Fibroblast of lung (primary cell): ENCODE data around the gene ZBED3. TPM values are rescaled to one million over a fixed set of nuclear protein-coding genes. Genes with fewer than 3 reads are reported as not detected.
"Not testable (repeated sequence)": the region's sequence is repeated elsewhere in the genome, so short reads cannot be mapped to it uniquely, and the experiment has no call there.

Experiments used
- DNase-seq, 2 donors: peaks; one replicate each; pipeline versions ENCODE4 v3.0.0 to v3.0.0-alpha.2; 2010; ENCODE audit warnings: low read depth in 2 of 2
- H2AFZ ChIP-seq: 2 replicates; pipeline ENCODE4 v1.5.1; 2012; ENCODE audit warnings: low read length, control low read depth, inconsistent platforms
- H3K27ac ChIP-seq: 2 replicates; pipeline ENCODE4 v1.5.1; 2011; ENCODE audit warnings: low read length, control low read depth; ENCODE audit not compliant: insufficient read depth
- H3K27me3 ChIP-seq: 2 replicates; pipeline ENCODE4 v1.5.1; 2011; ENCODE audit warnings: mild to moderate bottlenecking, low read length; ENCODE audit not compliant: control insufficient read depth, insufficient read depth
- H3K36me3 ChIP-seq: 2 replicates; pipeline ENCODE4 v1.5.1; 2011; ENCODE audit warnings: low read length; ENCODE audit not compliant: control insufficient read depth, insufficient read depth
- H3K4me1 ChIP-seq: 2 replicates; pipeline ENCODE4 v1.5.1; 2011; ENCODE audit warnings: low read length; ENCODE audit not compliant: control insufficient read depth, insufficient read depth; ENCODE audit errors: extremely low read depth
- H3K4me2 ChIP-seq: 2 replicates; pipeline ENCODE4 v1.5.1; 2011; ENCODE audit warnings: low read length, control low read depth; ENCODE audit not compliant: insufficient read depth; ENCODE audit errors: extremely low read depth
- H3K4me3 ChIP-seq, 4 experiments: fragments of 200-600 bp in 1 of 4; sonication (generic) in 1 of 4; replicated peaks in 1 of 4; 2 replicates each; pipeline ENCODE4 v1.5.1; 2011 to 2016; ENCODE audit warnings: low read length in 4 of 4, low read depth in 3 of 4, mild to moderate bottlenecking in 3 of 4, control low read depth in 2 of 4, inconsistent platforms in 1 of 4, mixed read lengths in 1 of 4; ENCODE audit not compliant: insufficient read depth in 1 of 4; ENCODE audit errors: control extremely low read depth in 1 of 4
- H3K79me2 ChIP-seq: 2 replicates; pipeline ENCODE4 v1.5.1; 2012; ENCODE audit warnings: mild to moderate bottlenecking, low read length, inconsistent platforms; ENCODE audit not compliant: control insufficient read depth, insufficient read depth
- H3K9ac ChIP-seq: 2 replicates; pipeline ENCODE4 v1.5.1; 2011; ENCODE audit warnings: mild to moderate bottlenecking, low read length, control low read depth; ENCODE audit not compliant: insufficient read depth
- H3K9me3 ChIP-seq: 2 replicates; pipeline ENCODE4 v1.5.1; 2012; ENCODE audit warnings: low read depth, low read length; ENCODE audit not compliant: control insufficient read depth, insufficient read depth
- H4K20me1 ChIP-seq: 2 replicates; pipeline ENCODE4 v1.5.1; 2011; ENCODE audit warnings: low read length; ENCODE audit not compliant: control insufficient read depth, insufficient read depth; ENCODE audit errors: extremely low read depth
- EZH2 ChIP-seq: IDR thresholded peaks from 2 replicates; pipeline ENCODE4 v1.5.1; 2012; ENCODE audit warnings: low read length, control low read depth, mild to moderate bottlenecking; ENCODE audit errors: missing control alignments
- polyA plus RNA-seq, 2 donors: library from polyadenylated mRNA; depleted of rRNA in 1 of 2; stranded (reverse) in 1 of 2; unstranded in 1 of 2; fragments of >200 nt; gene quantifications; 2 replicates each; pipeline ENCODE4 v1.2.1, GENCODE V29; 2011 to 2012; ENCODE audit warnings: missing spikeins in 1 of 2
- total RNA-seq: library from RNA; depleted of rRNA; stranded (reverse); fragments of >200 nt; gene quantifications from 2 replicates; pipeline ENCODE4 v1.2.1, GENCODE V29; 2014
- TF ChIP-seq, protein P1 (sequence below), 2 donors: IDR thresholded peaks in 1 of 2; conservative IDR thresholded peaks in 1 of 2; 1 replicate in 1 of 2; 2 replicates in 1 of 2; pipeline ENCODE4 v1.5.1; 2011 to 2012; ENCODE audit warnings: low read length in 2 of 2, control low read depth in 1 of 2, inconsistent platforms in 1 of 2, low read depth in 1 of 2, mild to moderate bottlenecking in 1 of 2

ZBED3 gene
- total and polyA plus RNA-seq, 2 donors (not counting 1 experiment from before 2014, with no cell fraction given), result 1.7 to 3.0 TPM

DNA sequence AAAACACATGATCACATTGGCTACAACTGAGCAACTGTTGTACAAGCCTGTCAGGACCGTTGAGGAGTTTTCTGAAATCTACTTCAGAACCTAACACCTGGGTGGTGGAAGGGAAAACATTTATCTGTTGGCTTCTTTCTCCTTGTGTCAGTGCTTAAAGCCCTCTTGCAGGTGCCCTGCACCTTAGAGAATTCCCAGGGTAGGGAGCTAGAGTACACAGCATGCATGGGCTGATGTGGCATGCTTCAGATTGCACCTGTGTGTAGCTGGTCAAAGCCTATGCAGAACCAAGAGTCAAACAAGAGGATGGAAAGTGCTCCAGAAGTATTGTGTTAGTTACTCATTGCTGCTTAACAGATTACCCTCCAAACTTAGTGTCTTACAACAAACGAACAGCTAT, 33.6 kb upstream of the ZBED3 start:
- H2AFZ ChIP-seq, result no peak overlapping the region
- DNase-seq, result no peak
- H3K4me2 ChIP-seq, result no peak overlapping the region
- H3K27me3 ChIP-seq, result no peaks in the 10 kb centered on the region
- TF ChIP-seq, protein P1, sequence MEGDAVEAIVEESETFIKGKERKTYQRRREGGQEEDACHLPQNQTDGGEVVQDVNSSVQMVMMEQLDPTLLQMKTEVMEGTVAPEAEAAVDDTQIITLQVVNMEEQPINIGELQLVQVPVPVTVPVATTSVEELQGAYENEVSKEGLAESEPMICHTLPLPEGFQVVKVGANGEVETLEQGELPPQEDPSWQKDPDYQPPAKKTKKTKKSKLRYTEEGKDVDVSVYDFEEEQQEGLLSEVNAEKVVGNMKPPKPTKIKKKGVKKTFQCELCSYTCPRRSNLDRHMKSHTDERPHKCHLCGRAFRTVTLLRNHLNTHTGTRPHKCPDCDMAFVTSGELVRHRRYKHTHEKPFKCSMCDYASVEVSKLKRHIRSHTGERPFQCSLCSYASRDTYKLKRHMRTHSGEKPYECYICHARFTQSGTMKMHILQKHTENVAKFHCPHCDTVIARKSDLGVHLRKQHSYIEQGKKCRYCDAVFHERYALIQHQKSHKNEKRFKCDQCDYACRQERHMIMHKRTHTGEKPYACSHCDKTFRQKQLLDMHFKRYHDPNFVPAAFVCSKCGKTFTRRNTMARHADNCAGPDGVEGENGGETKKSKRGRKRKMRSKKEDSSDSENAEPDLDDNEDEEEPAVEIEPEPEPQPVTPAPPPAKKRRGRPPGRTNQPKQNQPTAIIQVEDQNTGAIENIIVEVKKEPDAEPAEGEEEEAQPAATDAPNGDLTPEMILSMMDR (conservative IDR thresholded peaks at IDR 0.05 in 1 of 2, IDR thresholded peaks at IDR 0.05 in 1 of 2; ENCODE audit: low read depth in 1 of 2, low read length in 2 of 2), result no peak
- H3K79me2 ChIP-seq, result no peaks in the 10 kb centered on the region
- no peak overlapping the region for H3K27ac ChIP-seq
- H3K4me1 ChIP-seq, result no peaks in the 10 kb centered on the region
- H4K20me1 ChIP-seq, result no peaks in the 10 kb centered on the region
- H3K9ac ChIP-seq, result no peak overlapping the region
- H3K36me3 ChIP-seq, result no peaks in the 10 kb centered on the region
- H3K9me3 ChIP-seq, result no peaks in the 10 kb centered on the region
- no peak overlapping the region for H3K4me3 ChIP-seq

DNA sequence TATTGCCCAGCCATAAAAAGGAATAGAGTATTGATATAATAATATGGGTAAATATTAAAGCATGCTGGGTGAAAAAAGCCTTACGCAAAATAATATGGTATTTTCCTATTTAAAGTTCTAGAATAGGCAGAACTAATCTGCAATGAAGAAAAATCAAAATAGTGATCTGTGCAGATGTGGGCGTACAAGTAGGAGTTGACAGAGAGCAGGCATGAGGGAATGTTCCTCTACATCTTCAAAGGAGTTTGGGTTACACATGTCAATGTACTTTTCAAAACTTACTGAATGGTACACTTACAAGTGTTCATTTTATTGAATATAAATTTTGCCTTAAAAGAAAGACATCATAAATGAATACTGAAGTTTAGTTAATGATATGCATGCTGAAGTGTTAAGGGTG, 33.0 kb upstream of the ZBED3 start:
- Histone ChIP-seq H3K27ac (no peak overlapping the region), H3K9ac (no peak overlapping the region), H4K20me1 (no peaks in the 10 kb centered on the region), H3K4me2 (no peak overlapping the region), H3K36me3 (no peaks in the 10 kb centered on the region), H3K4me1 (no peaks in the 10 kb centered on the region), H3K27me3 (no peaks in the 10 kb centered on the region), H3K79me2 (no peaks in the 10 kb centered on the region), H3K4me3 (no peak overlapping the region), H2AFZ (no peak overlapping the region), H3K9me3 (no peaks in the 10 kb centered on the region)
- no peak for TF ChIP-seq EZH2
- TF ChIP-seq, protein P1 (conservative IDR thresholded peaks at IDR 0.05 in 1 of 2, IDR thresholded peaks at IDR 0.05 in 1 of 2; ENCODE audit: low read depth in 1 of 2, low read length in 2 of 2), result no peak
- DNase-seq, result no peak

DNA sequence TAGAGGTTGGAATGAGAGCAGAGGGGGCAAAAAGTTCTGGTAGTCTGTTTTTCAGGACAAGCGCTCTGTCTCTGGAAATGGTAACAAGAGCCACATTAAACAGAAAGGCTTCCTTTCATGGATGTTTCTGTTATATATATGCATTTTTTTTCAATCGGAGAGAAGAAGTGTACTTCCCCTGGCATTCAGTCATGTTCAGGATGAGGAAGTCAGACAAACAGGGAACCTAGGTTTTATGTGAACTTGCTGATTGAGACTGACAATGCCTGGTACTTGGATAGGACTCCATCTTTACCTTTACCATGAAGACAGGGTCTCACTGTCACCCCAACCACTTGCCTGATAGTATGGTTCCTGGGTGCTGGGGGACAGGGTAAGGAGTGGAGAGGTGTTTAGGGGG, 30.1 kb upstream of the ZBED3 start:
- Histone ChIP-seq H3K27ac (no peak overlapping the region), H3K4me2 (no peak overlapping the region), H3K4me3 (no peak overlapping the region), H3K4me1 (no peaks in the 10 kb centered on the region), H3K9ac (no peak overlapping the region), H3K79me2 (no peaks in the 10 kb centered on the region), H3K36me3 (no peaks in the 10 kb centered on the region), H3K9me3 (no peaks in the 10 kb centered on the region), H3K27me3 (no peaks in the 10 kb centered on the region), H4K20me1 (no peaks in the 10 kb centered on the region), H2AFZ (no peak overlapping the region)
- TF ChIP-seq EZH2, result no peak
- TF ChIP-seq, protein P1 (conservative IDR thresholded peaks at IDR 0.05 in 1 of 2, IDR thresholded peaks at IDR 0.05 in 1 of 2; ENCODE audit: low read depth in 1 of 2, low read length in 2 of 2), result no peak
- DNase-seq, result no peak

DNA sequence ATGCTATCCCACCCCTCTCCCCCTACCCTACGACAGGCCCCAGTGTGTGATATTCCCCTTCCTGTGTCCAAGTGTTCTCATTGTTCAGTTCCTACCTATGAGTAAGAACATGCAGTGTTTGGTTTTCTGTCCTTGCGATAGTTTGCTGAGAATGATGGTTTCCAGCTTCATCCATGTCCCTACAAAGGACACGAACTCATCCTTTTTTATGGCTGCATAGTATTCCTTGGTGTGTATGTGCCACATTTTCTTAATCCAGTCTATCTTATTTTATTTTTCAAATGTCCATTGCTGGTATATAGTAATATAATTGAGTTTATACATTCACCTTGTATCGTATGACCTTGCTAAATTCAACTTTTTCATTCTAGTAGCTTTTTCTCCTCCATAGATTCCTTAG, 19.9 kb upstream of the ZBED3 start:
- H3K36me3 ChIP-seq, H3K4me3 ChIP-seq, H3K4me2 ChIP-seq, H3K27ac ChIP-seq, H3K9ac ChIP-seq, H3K9me3 ChIP-seq, H3K27me3 ChIP-seq, DNase-seq, H2AFZ ChIP-seq, H4K20me1 ChIP-seq, H3K4me1 ChIP-seq, H3K79me2 ChIP-seq: not testable (repeated sequence)
